GM21737 (cell line): ENCODE results near the gene PAIP2B.
"Not testable (repeated sequence)": the region's sequence is repeated elsewhere in the genome, so short reads cannot be mapped to it uniquely, and the experiment has no call there.

Experiments
- ATAC-seq: cut with Tn5 transposase; IDR thresholded peaks from one replicate; pipeline ENCODE4 v1.9.1; 2021; ENCODE audit warnings: mild to moderate bottlenecking, moderate library complexity; ENCODE audit not compliant: unreplicated experiment

The PAIP2B gene

GRCh38 chr2:71226965-71227560 is at the start of gene PAIP2B:
TSS of gene PAIP2B (minus strand) at chr2:71227103. CDS start at chr2:71202589, 24,514 bp downstream.
- ATAC-seq, result peak; percentile 95

GRCh38 chr2:71275939-71276310 is 49.0 kb upstream of the PAIP2B start:
- ATAC-seq, result no peak

DNA sequence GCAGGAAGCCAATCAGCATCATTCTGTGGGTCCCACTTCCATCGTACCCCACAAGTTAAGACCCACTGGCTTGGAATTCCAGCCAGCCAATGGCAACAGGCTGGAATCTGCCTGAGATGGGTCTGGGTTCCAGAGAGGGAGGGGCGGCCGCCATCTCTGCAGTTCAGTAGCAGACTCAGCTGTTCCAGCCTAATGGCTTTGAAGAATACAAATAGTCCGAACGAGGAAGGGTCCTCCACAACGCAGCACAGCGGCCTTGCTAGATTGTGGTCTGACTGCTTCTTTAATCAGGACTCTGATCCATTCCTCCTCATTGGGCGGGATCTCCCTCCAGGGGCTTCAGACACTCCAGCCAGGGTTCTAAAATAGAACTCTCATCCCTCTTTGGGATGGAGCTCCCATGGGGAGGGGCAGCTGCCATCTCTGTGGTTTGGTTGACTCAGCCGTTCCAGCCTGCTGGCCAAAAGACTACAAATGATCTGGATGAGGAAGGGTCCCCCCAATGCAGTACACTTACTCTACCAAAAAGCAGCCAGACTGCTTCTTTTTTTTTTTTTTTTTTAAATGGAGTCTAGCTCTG is 42.7 kb upstream of the PAIP2B start:
- no peak for ATAC-seq

DNA sequence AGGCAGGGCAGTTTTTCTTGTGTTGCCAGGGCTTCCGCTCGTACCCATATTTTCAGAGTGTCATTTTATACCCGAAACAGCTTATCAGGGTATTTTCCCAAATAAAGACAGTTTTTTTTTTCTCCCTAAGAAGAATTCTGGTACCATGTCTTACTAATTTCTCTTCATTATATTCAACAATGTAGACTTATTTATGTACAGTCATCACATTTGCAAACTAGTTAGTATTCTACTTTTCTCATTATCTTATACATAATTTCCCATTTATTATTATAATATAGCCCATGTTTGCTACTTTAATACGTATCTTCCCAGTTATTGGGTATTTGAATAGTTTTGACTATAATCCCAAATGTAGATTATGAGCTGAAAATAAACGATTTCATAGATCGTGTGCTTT is 36.5 kb upstream of the PAIP2B start:
- ATAC-seq, result no peak

GRCh38 chr2:71261534-71261933 is 34.6 kb upstream of the PAIP2B start:
- ATAC-seq, result no peak

- no peak for ATAC-seq
These were observed 29.5 kb upstream of the PAIP2B start for GRCh38 chr2:71256421-71256820.

GRCh38 chr2:71254776-71255175 is 27.9 kb upstream of the PAIP2B start:
- no peak for ATAC-seq

DNA sequence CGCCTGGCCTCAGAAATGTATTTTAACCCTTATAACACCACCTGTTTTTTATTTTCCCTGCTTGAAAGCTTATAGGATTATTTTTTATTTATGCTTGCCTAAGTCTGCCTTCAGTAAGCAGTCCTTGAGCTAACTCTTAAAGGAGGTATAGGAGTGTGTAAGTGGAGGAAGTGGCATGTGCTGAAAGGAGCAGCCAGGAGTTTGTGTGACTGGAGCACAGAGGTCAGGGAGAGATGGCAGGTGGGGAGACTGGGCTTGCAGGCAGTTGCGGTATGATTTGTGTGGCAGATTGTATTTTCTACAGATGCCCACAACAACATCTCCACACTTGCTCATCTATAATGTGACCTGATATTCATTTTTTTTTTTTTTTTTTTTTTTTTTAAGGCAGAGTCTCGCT is 27.2 kb upstream of the PAIP2B start:
- no peak for ATAC-seq

- ATAC-seq, result no peak
These were observed 26.6 kb upstream of the PAIP2B start for GRCh38 chr2:71253476-71253875.

- ATAC-seq, result no peak
These were observed 26.0 kb upstream of the PAIP2B start for GRCh38 chr2:71252862-71253261.

DNA sequence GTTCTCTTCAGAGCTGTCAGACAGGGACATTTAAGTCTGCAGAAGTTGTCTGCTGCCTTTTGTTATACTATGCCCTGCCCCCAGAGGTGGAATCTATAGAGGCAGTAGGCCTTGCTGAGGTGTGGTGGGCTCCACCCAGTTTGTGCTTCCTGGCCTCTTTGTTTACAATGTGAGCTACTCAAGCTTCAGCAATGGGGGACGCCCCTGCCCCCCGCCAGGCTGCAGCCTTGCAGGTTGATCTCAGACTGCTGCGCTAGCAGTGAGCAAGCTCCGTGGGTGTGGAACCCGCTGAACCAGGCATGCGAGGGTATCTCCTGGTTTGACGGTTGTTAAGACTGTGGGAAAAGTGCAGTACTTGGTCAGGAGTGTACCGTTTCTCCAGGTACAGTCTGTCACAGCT is 24.0 kb upstream of the PAIP2B start:
- no peak for ATAC-seq

- ATAC-seq, result no peak
These were observed 17.4 kb upstream of the PAIP2B start for GRCh38 chr2:71244302-71244660.

- no peak for ATAC-seq
These were observed 16.9 kb upstream of the PAIP2B start for GRCh38 chr2:71243634-71244301.

GRCh38 chr2:71240794-71241193 is 13.9 kb upstream of the PAIP2B start:
- no peak for ATAC-seq

DNA sequence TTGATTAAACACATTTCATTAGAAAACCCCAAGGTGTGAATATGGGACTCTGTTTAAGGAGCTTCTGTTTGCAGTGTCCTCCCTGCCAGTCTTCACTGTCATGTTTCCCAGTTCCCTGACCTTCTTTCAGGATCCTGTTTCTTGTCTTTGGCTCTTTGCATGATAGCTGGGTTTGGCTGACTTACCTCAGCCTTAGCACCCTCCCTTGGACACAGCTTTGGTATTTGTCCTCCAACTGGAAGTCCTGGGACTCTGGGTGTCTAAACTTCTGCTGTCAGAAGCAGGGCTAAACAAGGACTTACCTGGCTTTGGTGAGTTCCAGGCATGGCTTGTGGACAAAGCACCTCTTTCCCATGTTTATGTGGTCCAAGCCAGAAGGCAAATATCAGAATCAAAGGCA is 11.2 kb upstream of the PAIP2B start:
- no peak for ATAC-seq

- ATAC-seq, result no peak
These were observed 9.2 kb upstream of the PAIP2B start for GRCh38 chr2:71235930-71236587.

DNA sequence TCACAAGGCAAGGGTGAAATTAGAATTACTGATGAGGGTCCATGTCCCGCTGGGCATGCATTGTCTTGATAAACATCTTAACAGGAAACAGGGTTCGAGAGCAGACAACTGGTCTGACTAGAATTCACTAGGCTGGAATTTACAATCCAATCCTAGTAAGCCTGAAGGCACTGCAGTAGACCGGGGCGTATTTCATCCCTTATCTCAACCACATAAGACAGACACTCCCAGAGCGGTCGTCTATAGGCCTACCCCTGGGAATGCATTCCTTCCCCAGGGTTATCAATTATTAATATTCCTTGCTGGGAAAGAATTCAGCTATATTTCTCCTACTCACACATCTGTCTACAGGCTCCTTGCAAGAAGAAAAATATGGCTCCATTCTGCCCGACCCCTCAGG is 6.2 kb upstream of the PAIP2B start:
- ATAC-seq, result not testable (repeated sequence)

- peak; percentile 4 for ATAC-seq
These were observed 573 bp downstream of the PAIP2B start for GRCh38 chr2:71226096-71226964.

DNA sequence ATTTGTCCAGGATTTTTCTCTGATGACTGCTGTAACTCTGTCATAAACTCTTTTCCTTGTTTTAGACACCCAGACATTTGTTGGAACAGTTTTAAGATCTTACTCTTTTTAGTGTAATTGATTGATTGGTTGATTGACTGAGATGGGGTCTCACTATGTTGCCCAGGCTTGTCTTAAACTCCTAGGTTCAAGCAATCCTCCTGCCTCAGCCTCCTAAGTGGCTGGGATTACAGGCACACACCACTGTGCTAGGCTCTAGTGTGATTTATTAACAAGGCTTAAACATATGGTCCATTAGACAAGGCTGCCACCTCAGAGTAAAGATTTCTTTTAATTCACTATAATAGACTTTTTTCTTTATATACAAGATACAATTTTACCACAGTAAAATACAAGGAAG is 2.0 kb downstream of the PAIP2B start:
- no peak for ATAC-seq

- no peak for ATAC-seq
These were observed 2.4 kb downstream of the PAIP2B start for GRCh38 chr2:71224457-71224856.

- ATAC-seq, result no peak
These were observed 3.1 kb downstream of the PAIP2B start for GRCh38 chr2:71223767-71224333.
